Osteoblast (primary cell): ENCODE data around the gene RAB2B. TPM values are rescaled to one million over a fixed set of nuclear protein-coding genes. Genes with fewer than 3 reads are reported as not detected.

Source experiments
- DNase-seq: peaks from one replicate; pipeline ENCODE4 v3.0.0; 2011; ENCODE audit warnings: low spot score, mixed read lengths; ENCODE audit not compliant: insufficient read length; ENCODE audit errors: missing footprints
- H2AFZ ChIP-seq: 2 replicates; pipeline ENCODE4 v1.6.0; 2011; ENCODE audit warnings: mild to moderate bottlenecking, low read length
- H3K27ac ChIP-seq: 2 replicates; pipeline ENCODE4 v1.5.1; 2011; ENCODE audit warnings: mild to moderate bottlenecking, low read depth, low read length, moderate library complexity
- H3K27me3 ChIP-seq: 2 replicates; pipeline ENCODE4 v1.6.0; 2012; ENCODE audit warnings: mild to moderate bottlenecking, control low read depth, inconsistent platforms, low read length, moderate library complexity; ENCODE audit not compliant: insufficient read depth
- H3K36me3 ChIP-seq: 2 replicates; pipeline ENCODE4 v1.5.1; 2011; ENCODE audit warnings: mild to moderate bottlenecking, low read length, control low read depth, moderate library complexity; ENCODE audit not compliant: insufficient read depth
- H3K4me1 ChIP-seq: 2 replicates; pipeline ENCODE4 v1.5.1; 2011; ENCODE audit warnings: mild to moderate bottlenecking, low read length, control low read depth, moderate library complexity; ENCODE audit not compliant: insufficient read depth
- H3K4me2 ChIP-seq: 2 replicates; pipeline ENCODE4 v1.6.0; 2011; ENCODE audit warnings: mild to moderate bottlenecking, low read length; ENCODE audit not compliant: insufficient read depth
- H3K4me3 ChIP-seq: fragments of 200-600 bp; sonication (generic); 3 replicates; pipeline ENCODE4 v1.5.1; 2012; ENCODE audit warnings: mild to moderate bottlenecking, low read length, inconsistent platforms; ENCODE audit not compliant: insufficient read depth
- H3K79me2 ChIP-seq: 2 replicates; pipeline ENCODE4 v1.6.0; 2012; ENCODE audit warnings: mild to moderate bottlenecking, low read length, control low read depth, inconsistent platforms; ENCODE audit not compliant: insufficient read depth
- H3K9me3 ChIP-seq: 2 replicates; pipeline ENCODE4 v1.5.1; 2011; ENCODE audit warnings: low read depth, low read length, control low read depth
- H4K20me1 ChIP-seq: 2 replicates; pipeline ENCODE4 v1.6.0; 2012; ENCODE audit warnings: mild to moderate bottlenecking, low read length, control low read depth; ENCODE audit not compliant: insufficient read depth
- CTCF ChIP-seq: IDR thresholded peaks from 2 replicates; pipeline ENCODE4 v1.5.1; 2011; ENCODE audit warnings: mild to moderate bottlenecking, low read depth, low read length, moderate library complexity; ENCODE audit errors: extremely low read depth
- total RNA-seq: library from RNA; depleted of rRNA; stranded (reverse); fragments of >200 nt; gene quantifications from 2 replicates; pipeline ENCODE4 v1.2.3, GENCODE V29; 2012

RAB2B gene
- total RNA-seq, 1 donor, result 25.0 TPM

- peak overlapping the region; percentile 79 for H3K4me2 ChIP-seq
- no peak for TF ChIP-seq CTCF
- no peaks in the 10 kb centered on the region for H4K20me1 ChIP-seq
- H3K4me3 ChIP-seq, result peak overlapping the region; percentile 76
- no peaks in the 10 kb centered on the region for H3K9me3 ChIP-seq
- DNase-seq, result peak; percentile 43
- H3K79me2 ChIP-seq, result no peaks in the 10 kb centered on the region
- H3K27me3 ChIP-seq, result peaks cover 9% of the 10 kb centered on the region
- H3K27ac ChIP-seq, result no peak overlapping the region
- peaks cover 14% of the 10 kb centered on the region for H3K4me1 ChIP-seq
- no peaks in the 10 kb centered on the region for H3K36me3 ChIP-seq
- H2AFZ ChIP-seq, result no peak overlapping the region
These were observed 48.1 kb upstream of the RAB2B start for GRCh38 chr14:21524575-21525490.

- Histone ChIP-seq H3K27me3 (no peaks in the 10 kb centered on the region), H3K9me3 (no peaks in the 10 kb centered on the region), H3K36me3 (no peaks in the 10 kb centered on the region), H3K79me2 (no peaks in the 10 kb centered on the region), H2AFZ (no peak overlapping the region), H3K4me2 (no peak overlapping the region), H3K4me3 (no peak overlapping the region), H3K27ac (no peak overlapping the region), H3K4me1 (peaks cover 14% of the 10 kb centered on the region), H4K20me1 (no peaks in the 10 kb centered on the region)
- TF ChIP-seq CTCF, result no peak
- DNase-seq, result peak; percentile 31
These were observed 46.4 kb upstream of the RAB2B start for GRCh38 chr14:21523203-21523602.

- TF ChIP-seq CTCF, result no peak
- no peaks in the 10 kb centered on the region for H3K79me2 ChIP-seq
- H2AFZ ChIP-seq, result no peak overlapping the region
- no peak overlapping the region for H3K4me2 ChIP-seq
- H3K4me3 ChIP-seq, result no peak overlapping the region
- H3K4me1 ChIP-seq, result peaks cover 9% of the 10 kb centered on the region
- H3K36me3 ChIP-seq, result no peaks in the 10 kb centered on the region
- H4K20me1 ChIP-seq, result no peaks in the 10 kb centered on the region
- DNase-seq, result peak; percentile 26
- H3K27me3 ChIP-seq, result no peaks in the 10 kb centered on the region
- H3K9me3 ChIP-seq, result no peaks in the 10 kb centered on the region
- no peak overlapping the region for H3K27ac ChIP-seq
These were observed 44.7 kb upstream of the RAB2B start for GRCh38 chr14:21521501-21521900.

GRCh38 chr14:21520767-21521166 is 44.0 kb upstream of the RAB2B start:
- Histone ChIP-seq H3K4me1 (peaks cover 9% of the 10 kb centered on the region), H3K36me3 (no peaks in the 10 kb centered on the region), H4K20me1 (no peaks in the 10 kb centered on the region), H2AFZ (no peak overlapping the region), H3K4me3 (no peak overlapping the region), H3K27ac (no peak overlapping the region), H3K4me2 (no peak overlapping the region), H3K27me3 (peaks cover 2% of the 10 kb centered on the region), H3K79me2 (no peaks in the 10 kb centered on the region), H3K9me3 (no peaks in the 10 kb centered on the region)
- DNase-seq, result no peak
- no peak for TF ChIP-seq CTCF
